HepG2 (cell line): ENCODE results near the gene ZNF22. TPM values are rescaled to one million over a fixed set of nuclear protein-coding genes. Genes with fewer than 3 reads are reported as not detected.
A peak's percentile ranks its signal among the peaks of the same experiment; 100 is the strongest.

Experiments
- BRCA1 ChIP-seq: sonication (generic); formaldehyde crosslinking; IDR thresholded peaks from 2 replicates; pipeline ENCODE4 v1.4.0; 2020; ENCODE audit warnings: missing genetic modification reagents
- FOXA1 ChIP-seq, 2 experiments: fragments of 450-650 bp in 1 of 2; sonication (generic) in 1 of 2; formaldehyde crosslinking in 1 of 2; IDR thresholded peaks; 2 replicates each; pipeline versions ENCODE4 v1.4.0 to v1.6.1; 2016 to 2020; ENCODE audit warnings: missing genetic modification reagents in 1 of 2
- GFI1 ChIP-seq: sonication (generic); formaldehyde crosslinking; IDR thresholded peaks from 2 replicates; pipeline ENCODE4 v1.5.0; 2020; ENCODE audit warnings: missing genetic modification reagents, mild to moderate bottlenecking, borderline replicate concordance
- IRX3 ChIP-seq: sonication (generic); formaldehyde crosslinking; IDR thresholded peaks from 2 replicates; pipeline ENCODE4 v1.8.1; 2023; ENCODE audit warnings: mild to moderate bottlenecking, low read depth, missing genetic modification reagents, borderline replicate concordance
- KLF11 ChIP-seq: IDR thresholded peaks from 2 replicates; pipeline ENCODE4 v1.6.1; 2016; ENCODE audit warnings: missing compliant biosample characterization
- MLLT10 ChIP-seq: sonication (generic); formaldehyde crosslinking; IDR thresholded peaks from 2 replicates; pipeline ENCODE4 v1.4.0; 2020; ENCODE audit warnings: missing genetic modification reagents
- NR2C2 ChIP-seq: sonication (generic); formaldehyde crosslinking; IDR thresholded peaks from 2 replicates; pipeline ENCODE4 v1.4.0; 2020; ENCODE audit warnings: missing genetic modification reagents, mild to moderate bottlenecking, moderate library complexity, borderline replicate concordance
- PAWR ChIP-seq: sonication (generic); formaldehyde crosslinking; IDR thresholded peaks from 2 replicates; pipeline ENCODE4 v1.4.0; 2020; ENCODE audit warnings: missing genetic modification reagents, mild to moderate bottlenecking, borderline replicate concordance
- PITX1 ChIP-seq: sonication (generic); formaldehyde crosslinking; IDR thresholded peaks from 2 replicates; pipeline ENCODE4 v1.5.1; 2020; ENCODE audit warnings: mild to moderate bottlenecking, missing genetic modification reagents
- POLR2A ChIP-seq, 2 experiments: IDR thresholded peaks; 2 replicates each; pipeline ENCODE4 v1.6.1; 2011; ENCODE audit warnings: low read depth in 2 of 2, low read length in 2 of 2, mild to moderate bottlenecking in 1 of 2, moderate library complexity in 1 of 2; ENCODE audit not compliant: insufficient read depth in 1 of 2
- RARA ChIP-seq: IDR thresholded peaks from 2 replicates; pipeline ENCODE4 v1.6.1; 2016; ENCODE audit warnings: missing genetic modification reagents, missing compliant biosample characterization
- ZBTB3 ChIP-seq: sonication (generic); formaldehyde crosslinking; IDR thresholded peaks from 2 replicates; pipeline ENCODE4 v1.4.0; 2020; ENCODE audit warnings: low read depth, mild to moderate bottlenecking, moderate library complexity, missing genetic modification reagents, borderline replicate concordance
- ZFX ChIP-seq: sonication (generic); formaldehyde crosslinking; IDR thresholded peaks from 2 replicates; pipeline ENCODE4 v1.4.0; 2020; ENCODE audit warnings: mild to moderate bottlenecking, low read depth, missing genetic modification reagents, moderate library complexity
- ZMAT3 ChIP-seq: sonication (generic); formaldehyde crosslinking; conservative IDR thresholded peaks from 2 replicates; pipeline ENCODE4 v1.7.0; 2021; ENCODE audit warnings: missing genetic modification reagents
- ZNF567 ChIP-seq: sonication (generic); formaldehyde crosslinking; IDR thresholded peaks from 2 replicates; pipeline ENCODE4 v1.8.1; 2023; ENCODE audit warnings: mild to moderate bottlenecking, missing genetic modification reagents, borderline replicate concordance
- ZNF720 ChIP-seq: sonication (generic); formaldehyde crosslinking; IDR thresholded peaks from 2 replicates; pipeline ENCODE4 v1.4.0; 2020; ENCODE audit warnings: missing genetic modification reagents
- ZNF724P ChIP-seq: sonication (generic); formaldehyde crosslinking; IDR thresholded peaks from 2 replicates; pipeline ENCODE4 v1.8.0; 2022; ENCODE audit warnings: missing genetic modification reagents, borderline replicate concordance
- ZSCAN31 ChIP-seq: sonication (generic); formaldehyde crosslinking; IDR thresholded peaks from 2 replicates; pipeline ENCODE4 v1.5.0; 2020; ENCODE audit warnings: low read depth, mild to moderate bottlenecking, missing genetic modification reagents
- polyA plus RNA-seq, 8 experiments: library from polyadenylated mRNA; depleted of rRNA in 3 of 8; stranded (reverse) in 7 of 8; unstranded in 1 of 8; fragments of >200 nt; fragmentation: Illumina TruSeq in 4 of 8; extraction: Trizol in 4 of 8; gene quantifications; 2 replicates each; pipeline versions ENCODE4 v1.2.1 to v1.2.3, GENCODE V29; 2011 to 2016; ENCODE audit warnings: low read depth in 4 of 8, missing spikeins in 1 of 8, mixed read lengths in 1 of 8; ENCODE audit not compliant: insufficient read depth in 1 of 8
- total RNA-seq, 5 experiments: library from RNA; depleted of rRNA; stranded (reverse); fragments of >200 nt; fragmentation: Illumina TruSeq; extraction: Trizol; gene quantifications; 2 replicates each; pipeline ENCODE4 v1.2.3, GENCODE V29; 2016; ENCODE audit warnings: low read depth in 1 of 5
- TF ChIP-seq, protein P1 (sequence below): IDR thresholded peaks from 2 replicates; pipeline ENCODE4 v1.6.1; 2016; ENCODE audit warnings: missing compliant biosample characterization, missing genetic modification reagents, borderline replicate concordance
- TF ChIP-seq, protein P2 (sequence below): sonication (generic); formaldehyde crosslinking; IDR thresholded peaks from 2 replicates; pipeline ENCODE4 v1.4.0; 2020; ENCODE audit warnings: mild to moderate bottlenecking, missing genetic modification reagents
- TF ChIP-seq, protein P3 (sequence below): sonication (generic); formaldehyde crosslinking; IDR thresholded peaks from 2 replicates; pipeline ENCODE4 v1.5.0; 2020; ENCODE audit warnings: mild to moderate bottlenecking, missing genetic modification reagents, borderline replicate concordance
- TF ChIP-seq, protein P4 (sequence below): sonication (generic); formaldehyde crosslinking; IDR thresholded peaks from 2 replicates; pipeline ENCODE4 v1.4.0; 2020; ENCODE audit warnings: missing genetic modification reagents; ENCODE audit errors: not compliant biosample characterization
- TF ChIP-seq, protein P5 (sequence below): sonication (generic); formaldehyde crosslinking; IDR thresholded peaks from 2 replicates; pipeline ENCODE4 v1.8.0; 2022; ENCODE audit warnings: missing genetic modification reagents, low read depth, mild to moderate bottlenecking, borderline replicate concordance
- TF ChIP-seq, protein P6 (sequence below): sonication (generic); formaldehyde crosslinking; conservative IDR thresholded peaks from 2 replicates; pipeline ENCODE4 v1.4.0; 2020; ENCODE audit warnings: missing genetic modification reagents

The ZNF22 gene
- total and polyA plus RNA-seq, 2 of the 13 experiments (the other 11 are each of a cell fraction or from before 2014, with no cell fraction given): 0.40 to 1.3 TPM

DNA sequence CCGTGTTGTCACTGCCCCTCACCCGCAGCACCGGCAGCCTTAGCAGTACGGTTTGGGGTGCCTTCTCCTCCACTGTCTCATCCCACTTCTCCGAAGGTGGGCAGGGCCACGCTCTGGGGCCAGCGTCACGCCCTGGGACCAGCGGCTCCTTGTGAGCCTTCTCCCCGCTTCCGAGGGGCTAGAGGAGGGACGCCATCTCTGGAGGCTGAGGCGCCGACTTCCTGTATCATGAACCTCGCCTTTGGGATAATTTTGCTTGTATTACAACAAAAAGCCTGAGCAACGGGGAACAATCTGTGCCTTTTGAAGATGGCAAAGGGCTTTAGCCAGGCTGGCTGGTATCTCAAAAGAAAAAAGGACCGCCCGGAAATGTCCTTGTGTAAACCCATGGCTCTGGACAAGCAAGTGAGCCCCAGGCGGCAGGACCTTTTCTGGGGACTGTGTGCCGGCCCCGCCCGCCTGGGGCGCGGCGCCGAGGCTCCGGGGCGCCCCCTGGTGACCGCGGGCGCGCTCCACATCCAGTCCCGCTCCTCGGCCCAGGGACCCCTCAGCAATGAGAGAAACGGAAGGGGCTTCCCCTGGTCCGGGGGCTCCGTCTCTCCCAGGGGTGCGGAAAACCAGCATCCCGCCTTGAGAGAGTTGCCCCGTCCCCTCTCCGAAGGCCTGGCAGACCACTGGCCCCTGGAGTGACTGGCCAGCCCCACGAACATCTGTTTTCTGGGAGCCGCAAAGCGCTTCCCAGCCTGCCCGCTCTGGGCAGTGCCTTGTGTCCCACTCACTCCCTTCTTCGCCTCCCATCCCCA, 25.9 kb upstream of the ZNF22 start (continued):
- TF ChIP-seq, protein P1, sequence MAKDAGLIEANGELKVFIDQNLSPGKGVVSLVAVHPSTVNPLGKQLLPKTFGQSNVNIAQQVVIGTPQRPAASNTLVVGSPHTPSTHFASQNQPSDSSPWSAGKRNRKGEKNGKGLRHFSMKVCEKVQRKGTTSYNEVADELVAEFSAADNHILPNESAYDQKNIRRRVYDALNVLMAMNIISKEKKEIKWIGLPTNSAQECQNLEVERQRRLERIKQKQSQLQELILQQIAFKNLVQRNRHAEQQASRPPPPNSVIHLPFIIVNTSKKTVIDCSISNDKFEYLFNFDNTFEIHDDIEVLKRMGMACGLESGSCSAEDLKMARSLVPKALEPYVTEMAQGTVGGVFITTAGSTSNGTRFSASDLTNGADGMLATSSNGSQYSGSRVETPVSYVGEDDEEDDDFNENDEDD (CRISPR knock-in tag): peak; percentile 42; the same call in 1 of the 2 replicates
- TF ChIP-seq ZSCAN31 (peak; percentile 72; the same call in 1 of the 2 replicates), BRCA1 (CRISPR knock-in tag) (no peak), ZFX (CRISPR knock-in tag) (peak; percentile 43; the same call in 1 of the 2 replicates), ZMAT3 (CRISPR knock-in tag) (no peak), MLLT10 (no peak), PAWR (CRISPR knock-in tag) (no peak), ZNF724P (peak; percentile 73), NR2C2 (no peak), ZNF720 (no peak), FOXA1 (IDR thresholded peaks at IDR 0.05) (no peak), FOXA1 (CRISPR knock-in tag; IDR thresholded peaks at IDR 0.05) (no peak), POLR2A (IDR thresholded peaks at IDR 0.05; ENCODE audit: insufficient read depth in 1 of 2, low read depth in 2 of 2, low read length in 2 of 2) (peak in 1 of 2 experiments; percentile 27; a peak in 1 of 4 replicates), RARA (CRISPR knock-in tag) (peak; percentile 19; the same call in 1 of the 2 replicates), GFI1 (CRISPR knock-in tag) (0 out of 2 replicates have a peak, but pooled peaks have one; percentile 48), PITX1 (CRISPR knock-in tag) (no peak), ZNF567 (no peak), KLF11 (CRISPR knock-in tag) (no peak), IRX3 (no peak), ZBTB3 (no peak)
- TF ChIP-seq, protein P2, sequence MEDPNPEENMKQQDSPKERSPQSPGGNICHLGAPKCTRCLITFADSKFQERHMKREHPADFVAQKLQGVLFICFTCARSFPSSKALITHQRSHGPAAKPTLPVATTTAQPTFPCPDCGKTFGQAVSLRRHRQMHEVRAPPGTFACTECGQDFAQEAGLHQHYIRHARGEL: no peak
- TF ChIP-seq, protein P3, sequence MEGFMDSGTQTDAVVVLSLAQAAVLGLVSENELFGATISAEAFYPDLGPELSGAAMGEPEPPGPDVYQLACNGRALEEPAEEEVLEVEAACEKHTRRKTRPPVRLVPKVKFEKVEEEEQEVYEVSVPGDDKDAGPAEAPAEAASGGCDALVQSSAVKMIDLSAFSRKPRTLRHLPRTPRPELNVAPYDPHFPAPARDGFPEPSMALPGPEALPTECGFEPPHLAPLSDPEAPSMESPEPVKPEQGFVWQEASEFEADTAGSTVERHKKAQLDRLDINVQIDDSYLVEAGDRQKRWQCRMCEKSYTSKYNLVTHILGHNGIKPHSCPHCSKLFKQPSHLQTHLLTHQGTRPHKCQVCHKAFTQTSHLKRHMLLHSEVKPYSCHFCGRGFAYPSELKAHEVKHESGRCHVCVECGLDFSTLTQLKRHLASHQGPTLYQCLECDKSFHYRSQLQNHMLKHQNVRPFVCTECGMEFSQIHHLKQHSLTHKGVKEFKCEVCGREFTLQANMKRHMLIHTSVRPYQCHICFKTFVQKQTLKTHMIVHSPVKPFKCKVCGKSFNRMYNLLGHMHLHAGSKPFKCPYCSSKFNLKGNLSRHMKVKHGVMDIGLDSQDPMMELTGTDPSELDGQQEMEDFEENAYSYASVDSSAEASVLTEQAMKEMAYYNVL (CRISPR knock-in tag): no peak
- TF ChIP-seq, protein P4, sequence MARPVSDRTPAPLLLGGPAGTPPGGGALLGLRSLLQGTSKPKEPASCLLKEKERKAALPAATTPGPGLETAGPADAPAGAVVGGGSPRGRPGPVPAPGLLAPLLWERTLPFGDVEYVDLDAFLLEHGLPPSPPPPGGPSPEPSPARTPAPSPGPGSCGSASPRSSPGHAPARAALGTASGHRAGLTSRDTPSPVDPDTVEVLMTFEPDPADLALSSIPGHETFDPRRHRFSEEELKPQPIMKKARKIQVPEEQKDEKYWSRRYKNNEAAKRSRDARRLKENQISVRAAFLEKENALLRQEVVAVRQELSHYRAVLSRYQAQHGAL (CRISPR knock-in tag): no peak
- TF ChIP-seq, protein P5, sequence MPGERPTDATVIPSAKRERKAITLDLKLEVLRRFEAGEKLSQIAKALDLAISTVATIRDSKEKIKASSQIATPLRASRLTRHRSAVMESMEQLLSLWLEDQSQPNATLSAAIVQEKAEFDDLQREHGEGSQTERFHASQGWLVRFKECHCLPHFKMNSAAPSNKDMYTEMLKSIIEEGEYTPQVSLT (CRISPR knock-in tag): no peak
- TF ChIP-seq, protein P6, sequence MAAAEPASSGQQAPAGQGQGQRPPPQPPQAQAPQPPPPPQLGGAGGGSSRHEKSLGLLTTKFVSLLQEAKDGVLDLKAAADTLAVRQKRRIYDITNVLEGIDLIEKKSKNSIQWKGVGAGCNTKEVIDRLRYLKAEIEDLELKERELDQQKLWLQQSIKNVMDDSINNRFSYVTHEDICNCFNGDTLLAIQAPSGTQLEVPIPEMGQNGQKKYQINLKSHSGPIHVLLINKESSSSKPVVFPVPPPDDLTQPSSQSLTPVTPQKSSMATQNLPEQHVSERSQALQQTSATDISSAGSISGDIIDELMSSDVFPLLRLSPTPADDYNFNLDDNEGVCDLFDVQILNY (CRISPR knock-in tag): no peak
